H1 (cell line): ENCODE results near the gene PDE4D. TPM values are rescaled to one million over a fixed set of nuclear protein-coding genes. Genes with fewer than 3 reads are reported as not detected.

Experiments
- KDM5A ChIP-seq: fragments of 200-600 bp; IDR thresholded peaks from 2 replicates; pipeline ENCODE4 v1.7.1; 2012; ENCODE audit warnings: mild to moderate bottlenecking, low read length, inconsistent platforms, mixed read lengths
- POU5F1 ChIP-seq: IDR thresholded peaks from 2 replicates; pipeline ENCODE4 v1.6.1; 2011; ENCODE audit warnings: low read depth, mild to moderate bottlenecking, low read length, moderate library complexity
- ZNF274 ChIP-seq: IDR thresholded peaks from 2 replicates; pipeline ENCODE4 v1.7.0; 2012; ENCODE audit warnings: low read length, borderline replicate concordance; ENCODE audit errors: extremely low read depth
- polyA plus RNA-seq, 7 experiments: library from polyadenylated mRNA; depleted of rRNA in 3 of 7; stranded (reverse) in 5 of 7; unstranded in 2 of 7; fragments of >200 nt in 5 of 7; fragments of 200-250 nt in 2 of 7; gene quantifications; 1 replicate in 5 of 7; 2 replicates in 1 of 7; 4 replicates in 1 of 7; pipeline versions ENCODE4 v1.2.1 to v1.2.3, GENCODE V29; 2011 to 2013; ENCODE audit warnings: missing spikeins in 2 of 7, mixed read lengths in 2 of 7
- total RNA-seq: library from RNA; stranded (reverse); fragmentation: NEBNext Ultra II Directional; extraction: Animal tissue kit (Norgen Biotek cat#: 25700); gene quantifications from 2 replicates; pipeline ENCODE4 v1.2.1, GENCODE V29; 2021

Gene PDE4D
- total and polyA plus RNA-seq, 2 of the 8 experiments (the other 6 are each of a cell fraction or from before 2014, with no cell fraction given) = 2.3 to 3.7 TPM

DNA sequence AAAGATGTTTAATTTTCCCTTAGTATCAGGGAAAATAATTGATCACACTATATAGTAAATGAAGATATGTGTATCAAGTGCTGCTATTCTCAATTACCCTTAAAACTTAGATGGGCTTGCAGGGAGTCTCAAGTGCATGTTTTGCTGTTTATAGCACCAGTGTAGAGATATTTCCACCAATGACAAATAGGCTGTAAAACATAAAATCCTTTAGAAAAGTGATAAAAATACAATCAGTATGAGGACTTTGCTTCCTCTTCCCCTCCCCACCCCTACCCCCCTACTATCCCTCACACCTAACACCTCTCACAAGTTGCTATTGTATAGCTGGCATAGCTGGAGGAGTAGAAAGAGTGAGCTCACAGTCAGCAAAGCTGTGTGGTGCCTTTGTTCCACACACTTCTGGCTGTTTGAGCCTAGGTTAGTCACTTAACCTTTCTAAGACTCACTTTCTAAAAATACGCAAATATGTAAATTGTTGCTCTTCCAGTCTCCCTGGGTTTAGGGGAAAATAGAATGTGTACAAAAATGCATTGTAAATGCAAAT lies 93.1 kb downstream of the PDE4D start (continued):
- TF ChIP-seq KDM5A = no peak
- no peak for TF ChIP-seq ZNF274
- no peak for TF ChIP-seq POU5F1
